Suprapubic skin (tissue), 4 donors: Measurements from ENCODE around the gene RAB3C.

Source experiments
- EP300 ChIP-seq: sonication (generic); formaldehyde crosslinking; IDR thresholded peaks from one replicate; pipeline ENCODE4 v1.6.1; 2017; ENCODE audit warnings: antibody characterized with exemption
- POLR2A ChIP-seq, 2 donors: fragments of 450-650 bp; IDR thresholded peaks; one replicate each; pipeline ENCODE4 v1.6.1; 2017; ENCODE audit warnings: antibody characterized with exemption in 2 of 2, mild to moderate bottlenecking in 2 of 2, moderate library complexity in 2 of 2
- POLR2AphosphoS5 ChIP-seq, 3 donors: sonication (generic); formaldehyde crosslinking; IDR thresholded peaks; one replicate each; pipeline ENCODE4 v1.6.1; 2017; ENCODE audit warnings: antibody characterized with exemption in 3 of 3
- TF ChIP-seq, protein P1 (sequence below), 2 donors: fragments of 200-600 bp in 1 of 2; fragments of 450-650 bp in 1 of 2; sonication (generic) in 1 of 2; IDR thresholded peaks; one replicate each; pipeline ENCODE4 v1.5.1; 2016 to 2019; ENCODE audit warnings: antibody characterized with exemption in 2 of 2, mild to moderate bottlenecking in 1 of 2, moderate library complexity in 1 of 2

DNA sequence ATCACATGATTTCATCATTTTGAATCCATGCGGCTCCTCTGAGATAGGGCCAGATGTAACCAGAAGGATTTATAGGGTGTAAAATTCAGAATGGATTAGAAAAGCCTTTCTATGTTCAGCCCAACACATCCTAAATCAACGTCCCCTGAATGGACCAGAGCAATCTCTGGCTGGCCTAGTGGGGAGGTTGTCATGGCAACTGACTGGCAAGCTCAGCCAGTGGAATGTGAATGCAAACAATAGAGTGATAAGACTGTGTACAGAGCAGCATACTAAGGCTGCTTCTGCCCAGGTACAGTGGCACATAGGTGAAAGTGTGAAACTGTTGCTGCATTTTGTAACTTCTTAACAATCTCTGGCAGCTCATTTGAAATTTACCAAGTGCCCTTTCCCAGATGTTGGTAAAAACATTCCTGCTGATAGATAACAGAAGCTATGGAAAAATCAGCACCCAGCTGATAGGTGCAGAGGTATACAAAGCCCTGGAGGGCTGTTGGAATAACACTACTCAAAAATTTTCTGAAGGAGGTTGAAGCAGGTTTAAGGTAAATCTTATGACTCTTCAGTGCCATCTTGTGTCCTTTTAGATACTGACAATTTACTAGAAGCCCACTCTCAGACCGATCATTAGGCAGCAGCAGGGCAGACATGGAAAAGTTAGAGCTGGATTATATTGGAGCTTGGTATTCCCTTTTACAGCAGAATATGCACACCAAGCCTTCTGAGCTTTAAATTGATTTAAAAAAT, 267.2 kb downstream of the RAB3C start:
- TF ChIP-seq POLR2A (IDR thresholded peaks at IDR 0.05) (no peak), POLR2AphosphoS5 (IDR thresholded peaks at IDR 0.05) (peak in 1 of 3 donors; percentile 15), EP300 (no peak)
- TF ChIP-seq, protein P1, sequence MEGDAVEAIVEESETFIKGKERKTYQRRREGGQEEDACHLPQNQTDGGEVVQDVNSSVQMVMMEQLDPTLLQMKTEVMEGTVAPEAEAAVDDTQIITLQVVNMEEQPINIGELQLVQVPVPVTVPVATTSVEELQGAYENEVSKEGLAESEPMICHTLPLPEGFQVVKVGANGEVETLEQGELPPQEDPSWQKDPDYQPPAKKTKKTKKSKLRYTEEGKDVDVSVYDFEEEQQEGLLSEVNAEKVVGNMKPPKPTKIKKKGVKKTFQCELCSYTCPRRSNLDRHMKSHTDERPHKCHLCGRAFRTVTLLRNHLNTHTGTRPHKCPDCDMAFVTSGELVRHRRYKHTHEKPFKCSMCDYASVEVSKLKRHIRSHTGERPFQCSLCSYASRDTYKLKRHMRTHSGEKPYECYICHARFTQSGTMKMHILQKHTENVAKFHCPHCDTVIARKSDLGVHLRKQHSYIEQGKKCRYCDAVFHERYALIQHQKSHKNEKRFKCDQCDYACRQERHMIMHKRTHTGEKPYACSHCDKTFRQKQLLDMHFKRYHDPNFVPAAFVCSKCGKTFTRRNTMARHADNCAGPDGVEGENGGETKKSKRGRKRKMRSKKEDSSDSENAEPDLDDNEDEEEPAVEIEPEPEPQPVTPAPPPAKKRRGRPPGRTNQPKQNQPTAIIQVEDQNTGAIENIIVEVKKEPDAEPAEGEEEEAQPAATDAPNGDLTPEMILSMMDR (IDR thresholded peaks at IDR 0.05), result peak in 1 of 2 donors; percentile 17
